Activated CD8-positive, alpha-beta T cell treated with anti-CD3 and anti-CD28 coated beads for 36 hours (primary cell): ENCODE results near the gene GRIA3. TPM values are rescaled to one million over a fixed set of nuclear protein-coding genes. Genes with fewer than 3 reads are reported as not detected.

Source experiments
- ATAC-seq: fragments of 200-7000 bp; cut with Tn5 transposase; one replicate; pipeline ENCODE4 v1.10.0; 2021; ENCODE audit warnings: mild to moderate bottlenecking, moderate library complexity
- CTCF ChIA-PET: fragments of 350-600 bp; sonication (Branson Sonifier 250); formaldehyde crosslinking; loops from one replicate; lab custom pipeline; 2021; ENCODE audit warnings: antibody characterized with exemption; lab: Charles Lee
- POLR2A ChIA-PET: fragments of 350-600 bp; sonication (Branson Sonifier 250); formaldehyde crosslinking; loops from one replicate; lab custom pipeline; 2021; ENCODE audit warnings: antibody characterized with exemption; lab: Charles Lee
- DNase-seq: peaks from one replicate; pipeline ENCODE4 v3.0.0-alpha.2; 2020
- H3K27ac Mint-ChIP-seq: one replicate; pipeline ENCODE4 v1.8.0; 2021; ENCODE audit warnings: mild to moderate bottlenecking, mixed read lengths
- H3K27me3 Mint-ChIP-seq: one replicate; pipeline ENCODE4 v1.8.0; 2021; ENCODE audit warnings: mixed read lengths
- H3K36me3 Mint-ChIP-seq: one replicate; pipeline ENCODE4 v1.8.0; 2021; ENCODE audit warnings: low read depth, mixed read lengths
- H3K4me1 Mint-ChIP-seq: one replicate; pipeline ENCODE4 v1.8.0; 2021; ENCODE audit warnings: low read depth, mixed read lengths
- H3K4me3 Mint-ChIP-seq: one replicate; pipeline ENCODE4 v1.8.0; 2021; ENCODE audit warnings: mild to moderate bottlenecking, moderate library complexity, mixed read lengths
- H3K9me3 Mint-ChIP-seq: one replicate; pipeline ENCODE4 v1.8.0; 2021; ENCODE audit warnings: mixed read lengths
- CTCF ChIP-seq: fragments of 200-600 bp; IDR thresholded peaks from one replicate; pipeline ENCODE4 v1.8.0; 2022; ENCODE audit warnings: antibody characterized with exemption, mild to moderate bottlenecking
- intact Hi-C: fragments of 100-400 bp; cut with micrococcal nuclease; formaldehyde crosslinking; loops from one replicate; pipeline ENCODE4 v1.10.0; 2022
- total RNA-seq, 2 experiments: library from RNA; stranded (reverse); gene quantifications; one replicate each; pipeline ENCODE4 v1.2.3, GENCODE V29; 2021

Gene GRIA3
- total RNA-seq, 2 experiments from 2014 or later, result not detected

GRCh38 chrX:123271902-123272301 lies 87.8 kb downstream of the GRIA3 start:
- TF ChIP-seq CTCF, result no peak
- no peaks in the 10 kb centered on the region for H3K27me3 Mint-ChIP-seq
- no peaks in the 10 kb centered on the region for H3K36me3 Mint-ChIP-seq
- H3K4me1 Mint-ChIP-seq, result no peaks in the 10 kb centered on the region
- H3K9me3 Mint-ChIP-seq, result no peaks in the 10 kb centered on the region
- no peak for ATAC-seq
- ChIA-PET POLR2A (no interaction called here), CTCF (no interaction called here)
- DNase-seq, result no peak
- no peak overlapping the region for H3K27ac Mint-ChIP-seq
- H3K4me3 Mint-ChIP-seq, result no peak overlapping the region
- intact Hi-C loops, result no loop called here

- no peak overlapping the region for H3K27ac Mint-ChIP-seq
- DNase-seq (no peak), ATAC-seq (no peak)
- no peak for TF ChIP-seq CTCF
- intact Hi-C loops, result no loop called here
- no peaks in the 10 kb centered on the region for H3K27me3 Mint-ChIP-seq
- ChIA-PET POLR2A (no interaction called here), CTCF (no interaction called here)
- no peaks in the 10 kb centered on the region for H3K9me3 Mint-ChIP-seq
- H3K4me3 Mint-ChIP-seq, result no peak overlapping the region
- no peaks in the 10 kb centered on the region for H3K36me3 Mint-ChIP-seq
- H3K4me1 Mint-ChIP-seq, result no peaks in the 10 kb centered on the region
Observed at GRCh38 chrX:123272630-123273029, 88.6 kb downstream of the GRIA3 start.

- no peaks in the 10 kb centered on the region for H3K36me3 Mint-ChIP-seq
- no peak for ATAC-seq
- no peaks in the 10 kb centered on the region for H3K4me1 Mint-ChIP-seq
- no peak overlapping the region for H3K4me3 Mint-ChIP-seq
- POLR2A ChIA-PET, result no interaction called here
- CTCF ChIA-PET, result no interaction called here
- TF ChIP-seq CTCF, result no peak
- intact Hi-C loops, result no loop called here
- H3K9me3 Mint-ChIP-seq, result no peaks in the 10 kb centered on the region
- H3K27me3 Mint-ChIP-seq, result no peaks in the 10 kb centered on the region
- no peak for DNase-seq
- no peak overlapping the region for H3K27ac Mint-ChIP-seq
Observed at GRCh38 chrX:123274796-123275195, 90.7 kb downstream of the GRIA3 start.

- Mint-ChIP-seq H3K27ac (no peak overlapping the region), H3K36me3 (no peaks in the 10 kb centered on the region), H3K27me3 (no peaks in the 10 kb centered on the region), H3K9me3 (no peaks in the 10 kb centered on the region), H3K4me3 (no peak overlapping the region), H3K4me1 (no peaks in the 10 kb centered on the region)
- ATAC-seq (no peak), DNase-seq (no peak)
- TF ChIP-seq CTCF, result no peak
- POLR2A ChIA-PET, result no interaction called here
- intact Hi-C loops, result no loop called here
- CTCF ChIA-PET, result no interaction called here
Observed at GRCh38 chrX:123277347-123277746, 93.3 kb downstream of the GRIA3 start.

GRCh38 chrX:123277821-123278220 lies 93.7 kb downstream of the GRIA3 start:
- POLR2A ChIA-PET, result no interaction called here
- Mint-ChIP-seq H3K4me3 (no peak overlapping the region), H3K27ac (no peak overlapping the region), H3K4me1 (no peaks in the 10 kb centered on the region), H3K9me3 (no peaks in the 10 kb centered on the region), H3K27me3 (no peaks in the 10 kb centered on the region), H3K36me3 (no peaks in the 10 kb centered on the region)
- intact Hi-C loops, result no loop called here
- DNase-seq (no peak), ATAC-seq (no peak)
- CTCF ChIA-PET, result no interaction called here
- TF ChIP-seq CTCF, result no peak
